Activated CD4-positive, CD25-positive, alpha-beta regulatory T cell treated with anti-CD3 and anti-CD28 coated beads, Interleukin-2, amount 50 U/mL, for 16 hours (primary cell): Measurements from ENCODE around the gene GRID2IP.
"Not testable (repeated sequence)": the region's sequence is repeated elsewhere in the genome, so short reads cannot be mapped to it uniquely, and the experiment has no call there.

ENCODE experiments used
- DNase-seq: peaks from one replicate; pipeline ENCODE4 v3.0.0-alpha.2; 2020; ENCODE audit warnings: low read depth, low spot score

The GRID2IP gene

DNA sequence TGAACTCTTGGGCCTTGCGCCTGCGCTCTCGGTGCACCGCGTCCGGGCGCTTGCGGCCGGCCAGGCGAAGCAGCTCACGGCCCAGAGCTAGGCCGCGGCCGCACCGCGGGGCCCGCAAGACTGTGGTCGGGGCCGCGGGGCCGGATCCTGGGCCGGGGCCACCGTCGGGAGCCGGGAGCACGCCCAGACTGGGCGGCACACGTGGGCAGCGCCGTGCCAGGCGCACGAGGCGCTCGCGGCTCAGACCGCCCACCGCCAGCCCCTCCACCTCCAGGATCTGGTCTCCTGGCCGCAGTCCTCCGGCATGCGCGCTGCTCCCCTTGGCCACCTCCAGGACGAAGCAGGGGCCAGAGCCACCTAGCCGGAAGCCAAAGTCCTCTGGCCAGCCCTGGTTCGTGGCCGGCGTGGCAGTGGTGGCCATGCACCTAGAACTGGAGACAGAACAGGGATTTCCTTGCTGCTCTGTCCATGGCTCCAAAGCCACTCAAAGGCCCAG is at the start of gene GRID2IP:
GRID2IP (minus strand) TSS at position 446 of the 496 bp plus-strand sequence; CDS start at position 421, 25 bp downstream.
- DNase-seq, result no peak

DNA sequence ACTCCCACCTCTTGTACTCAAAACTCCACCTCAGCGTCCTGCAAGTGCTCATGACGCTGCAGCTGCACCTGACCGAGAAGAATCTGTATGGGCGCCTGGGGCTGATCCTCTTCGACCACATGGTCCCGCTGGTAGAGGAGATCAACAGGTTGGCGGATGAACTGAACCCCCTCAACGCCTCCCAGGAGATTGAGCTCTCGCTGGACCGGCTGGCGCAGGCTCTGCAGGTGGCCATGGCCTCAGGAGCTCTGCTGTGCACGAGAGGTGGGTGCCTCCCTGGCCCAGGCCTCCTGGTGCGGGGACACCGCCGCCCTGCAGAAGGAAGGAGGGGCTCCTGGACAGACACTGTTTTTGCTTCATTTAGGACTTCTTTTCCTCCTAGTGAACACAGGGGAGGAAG is 48.8 kb upstream of the GRID2IP start:
- DNase-seq, result no peak

DNA sequence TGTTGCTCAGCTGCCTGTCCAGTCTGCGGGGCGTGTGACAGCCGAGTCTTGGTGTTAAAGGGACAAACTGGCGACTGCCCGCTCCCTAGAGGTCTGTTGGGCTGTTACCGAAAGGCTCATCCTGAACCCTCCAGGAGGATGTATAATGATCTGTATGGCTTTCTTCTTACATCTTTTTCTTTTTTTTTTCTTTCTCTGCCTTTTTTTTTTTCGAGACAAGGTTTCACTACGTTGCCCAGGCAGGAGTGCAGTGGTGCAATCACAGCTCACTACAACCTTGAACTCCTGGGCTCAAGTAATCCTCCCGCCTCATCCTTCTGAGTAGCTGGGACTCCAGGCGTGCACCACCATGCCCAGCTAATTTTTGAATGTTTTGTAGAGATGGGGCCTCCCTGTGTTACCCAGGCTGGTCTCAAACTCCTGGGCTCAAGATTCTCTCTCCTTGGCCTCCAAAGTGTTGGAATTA is 39.4 kb upstream of the GRID2IP start:
- DNase-seq, result no peak

DNA sequence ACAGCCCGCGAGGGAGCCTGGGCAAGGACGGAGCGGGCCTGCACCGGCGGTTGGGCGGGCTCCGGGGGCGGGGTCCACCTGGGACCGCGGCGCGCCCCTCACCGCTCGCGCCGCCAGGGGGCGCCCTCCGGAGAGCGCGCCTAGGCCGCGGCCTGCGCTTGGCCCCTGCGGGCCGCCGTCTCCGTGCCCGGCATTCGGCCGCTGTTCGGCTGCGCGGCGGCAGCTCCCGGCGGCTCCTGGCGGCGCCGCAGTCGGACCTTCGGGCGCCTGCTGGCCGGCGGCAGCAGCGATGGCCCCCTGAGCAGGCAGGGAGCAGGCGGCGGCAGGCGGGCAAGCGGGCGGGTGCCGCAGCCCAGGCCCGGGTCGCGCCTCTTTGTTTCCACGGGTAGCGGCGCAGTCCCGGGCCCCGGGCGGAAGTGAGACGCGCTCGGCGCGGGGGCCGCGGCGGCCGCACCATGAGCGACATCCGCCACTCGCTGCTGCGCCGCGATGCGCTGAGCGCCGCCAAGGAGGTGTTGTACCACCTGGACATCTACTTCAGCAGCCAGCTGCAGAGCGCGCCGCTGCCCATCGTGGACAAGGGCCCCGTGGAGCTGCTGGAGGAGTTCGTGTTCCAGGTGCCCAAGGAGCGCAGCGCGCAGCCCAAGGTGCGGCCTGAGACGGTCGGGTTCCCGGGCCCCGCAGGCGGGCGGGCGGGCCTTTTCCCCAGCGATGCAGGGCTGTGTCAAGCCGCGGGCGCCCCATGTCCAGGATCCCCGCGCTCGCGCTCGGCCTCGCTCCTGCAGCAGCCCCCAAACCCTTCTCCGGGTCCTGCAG is 38.8 kb upstream of the GRID2IP start, which contains the start of gene INTS15:
INTS15 (plus strand) TSS at position 193 of the 816 bp plus-strand sequence; CDS start at position 456, 263 bp downstream.
- DNase-seq, result peak; percentile 65

DNA sequence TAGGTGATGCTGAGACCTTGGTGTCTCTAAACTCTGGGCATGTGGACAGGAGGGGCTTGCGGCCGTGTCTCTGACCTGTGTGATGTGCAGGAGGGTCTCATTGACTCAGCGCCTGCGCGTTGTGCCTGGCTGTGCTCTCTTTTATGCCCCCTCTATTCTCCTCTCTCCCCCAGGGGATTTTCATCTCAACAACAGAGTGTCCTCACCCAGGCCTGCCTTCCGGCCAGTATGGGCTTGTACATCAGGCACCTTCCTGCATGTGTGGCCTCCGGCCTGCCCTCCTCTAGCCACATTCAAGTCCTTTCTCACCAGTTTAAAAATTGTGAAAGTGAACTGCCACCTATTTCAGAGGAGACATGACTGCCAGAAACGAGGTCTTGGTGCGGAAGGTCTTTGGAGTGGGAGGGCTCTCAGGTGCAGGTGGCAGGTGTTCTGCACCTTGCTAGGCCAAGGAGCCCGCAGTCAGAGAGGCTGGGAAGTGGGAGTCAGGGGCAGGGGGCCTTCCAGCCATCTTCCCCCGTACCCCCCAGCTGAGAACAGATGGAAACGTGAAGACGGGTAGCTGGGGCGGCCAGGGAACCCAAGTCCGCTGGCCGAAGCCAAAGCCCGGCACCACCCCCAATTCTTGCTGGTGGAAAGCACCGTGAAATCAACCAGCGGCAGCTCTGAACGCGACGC is 38.0 kb upstream of the GRID2IP start:
- no peak for DNase-seq

DNA sequence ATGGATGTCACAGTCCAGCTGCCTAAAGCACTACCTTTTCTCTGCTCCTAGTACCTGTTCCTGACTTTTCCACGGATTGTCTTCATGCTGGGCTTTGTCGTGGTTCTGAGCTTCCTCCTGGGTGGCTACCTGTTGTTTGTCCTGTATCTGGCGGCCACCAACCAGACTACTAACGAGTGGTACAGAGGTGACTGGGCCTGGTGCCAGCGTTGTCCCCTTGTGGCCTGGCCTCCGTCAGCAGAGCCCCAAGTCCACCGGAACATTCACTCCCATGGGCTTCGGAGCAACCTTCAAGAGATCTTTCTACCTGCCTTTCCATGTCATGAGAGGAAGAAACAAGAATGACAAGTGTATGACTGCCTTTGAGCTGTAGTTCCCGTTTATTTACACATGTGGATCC is 37.3 kb upstream of the GRID2IP start:
- no peak for DNase-seq

DNA sequence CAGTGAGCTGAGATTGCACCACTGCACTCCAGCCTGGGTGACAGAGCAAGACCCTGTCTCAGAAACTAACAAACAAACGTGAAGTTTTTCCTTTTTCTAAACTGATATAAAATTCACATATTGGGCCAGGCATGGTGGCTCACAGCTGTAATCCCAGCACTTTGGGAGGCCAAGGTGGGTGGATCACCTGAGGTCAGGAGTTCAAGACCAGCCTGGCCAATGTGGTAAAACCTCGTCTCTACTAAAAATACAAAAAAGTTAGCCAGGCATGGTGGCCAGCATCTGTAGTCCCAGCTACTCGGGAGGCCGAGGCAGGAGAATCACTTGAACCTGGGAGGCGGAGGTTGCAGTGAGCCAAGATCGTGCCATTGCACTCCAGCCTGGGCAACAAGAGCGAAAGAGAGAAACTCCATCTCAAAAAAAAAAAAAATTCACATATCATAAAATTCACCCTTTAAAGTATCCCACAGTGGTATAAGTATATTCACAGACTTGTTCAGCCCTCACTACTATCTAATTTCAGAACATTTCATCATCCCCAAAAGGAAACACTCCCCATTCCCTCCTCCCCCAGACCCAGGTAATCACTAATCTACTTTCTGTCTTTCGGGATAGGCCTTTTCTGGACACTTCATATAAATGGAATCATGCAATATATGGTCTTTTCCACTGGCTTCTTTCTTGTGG is 34.6 kb upstream of the GRID2IP start:
- DNase-seq, result not testable (repeated sequence)

DNA sequence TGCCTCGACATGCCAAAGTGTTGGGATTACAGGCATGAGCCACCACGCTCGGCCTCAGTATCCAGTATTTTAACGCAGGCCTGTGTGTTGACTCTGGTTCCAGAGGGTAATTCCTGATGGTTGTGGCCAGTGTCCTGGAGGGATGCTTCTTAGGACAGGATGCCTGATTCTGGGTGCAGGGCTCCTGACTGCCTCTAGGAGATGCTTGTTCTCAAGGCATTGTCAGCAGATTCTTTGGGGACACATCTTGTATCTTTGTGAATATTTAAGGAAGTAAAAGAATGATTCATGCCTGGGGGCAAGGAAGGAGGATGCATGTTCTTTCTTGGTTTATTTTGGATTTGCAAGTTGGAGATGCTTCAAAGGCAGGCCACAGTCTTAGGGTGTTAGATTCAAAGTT is 28.2 kb upstream of the GRID2IP start:
- no peak for DNase-seq

DNA sequence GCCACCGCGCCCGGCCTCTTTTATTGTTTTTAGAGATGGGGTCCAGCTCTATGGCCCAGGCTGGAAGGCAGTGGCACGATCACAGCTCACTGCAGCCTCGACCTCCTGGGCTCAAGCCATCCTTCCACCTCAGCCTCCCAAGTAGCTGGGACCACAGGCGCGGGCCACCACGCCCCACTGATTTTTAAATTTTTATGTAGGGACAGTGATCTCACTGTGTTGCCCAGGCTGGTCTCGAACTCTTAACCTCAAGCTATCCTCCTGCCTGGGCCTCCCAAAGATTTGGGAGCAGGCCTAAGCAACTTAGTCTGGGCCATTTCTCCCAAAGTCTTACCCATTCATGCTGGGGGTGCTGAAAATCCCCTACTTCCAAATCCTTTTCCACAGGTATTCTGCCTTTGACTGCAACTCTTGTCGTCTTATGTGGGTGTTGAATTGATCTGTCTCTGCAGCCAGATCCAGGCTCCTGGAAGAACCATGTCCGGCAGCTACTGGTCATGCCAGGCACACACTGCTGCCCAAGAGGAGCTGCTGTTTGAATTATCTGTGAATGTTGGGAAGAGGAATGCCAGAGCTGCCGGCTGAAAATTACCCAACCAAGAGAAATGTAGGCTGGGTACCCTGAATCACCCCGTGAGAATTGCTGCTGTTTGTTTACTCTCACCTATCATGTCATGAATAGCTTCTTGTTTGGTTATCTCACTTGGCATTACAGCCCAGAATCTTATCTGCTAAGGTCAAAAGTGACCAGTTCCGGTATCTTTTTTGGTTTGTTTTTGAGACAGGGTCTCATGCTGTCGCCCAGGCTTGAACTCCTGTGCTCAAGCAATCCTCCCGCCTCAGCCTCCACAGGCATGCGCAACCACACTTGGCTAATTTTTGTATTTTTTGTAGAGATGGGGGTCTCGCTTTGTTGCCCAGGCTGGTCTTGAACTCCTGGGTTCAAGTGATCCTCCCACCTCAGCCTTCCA is 27.1 kb upstream of the GRID2IP start:
- DNase-seq, result no peak

DNA sequence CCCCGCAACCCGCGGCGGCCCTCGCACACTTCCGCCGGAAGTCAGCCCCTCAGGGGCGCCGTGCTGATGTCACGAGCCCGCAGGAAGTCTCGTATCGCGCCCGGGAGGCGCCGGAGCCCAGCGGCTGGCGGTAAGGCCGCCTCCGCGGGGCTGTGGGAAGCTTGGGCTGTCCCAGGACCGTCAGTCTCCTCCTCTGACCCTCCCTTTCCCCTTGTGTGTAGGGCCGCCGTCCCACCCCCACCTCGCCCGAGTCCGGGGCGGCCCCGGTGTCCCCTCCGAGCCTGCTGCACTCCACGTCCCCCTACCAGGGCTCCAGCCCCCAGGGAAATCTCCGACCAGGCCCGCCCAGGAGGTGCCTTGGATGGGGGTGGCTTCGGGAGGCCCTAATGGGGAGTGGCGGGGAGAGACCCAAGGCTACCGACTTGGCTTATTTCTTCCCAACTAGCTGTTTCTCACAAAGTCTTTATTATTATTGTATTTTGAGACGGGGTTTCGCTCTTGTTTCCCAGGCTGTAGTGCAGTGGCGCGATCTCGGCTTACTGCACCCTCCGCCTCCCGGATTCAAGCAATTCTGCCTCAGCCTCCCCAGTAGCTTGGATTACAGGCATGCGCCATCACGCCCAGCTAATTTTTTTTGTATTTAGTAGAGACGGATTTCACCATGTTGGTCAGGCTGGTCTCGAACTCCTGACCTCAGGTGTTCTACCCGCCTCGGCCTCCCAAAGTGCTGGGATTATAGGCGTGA is 26.3 kb upstream of the GRID2IP start, which contains the start of gene ZDHHC4:
ZDHHC4 (plus strand) TSS at position 86 of the 745 bp plus-strand sequence. CDS start 3,108 bp downstream, outside the sequence.
- DNase-seq, result peak; percentile 71

DNA sequence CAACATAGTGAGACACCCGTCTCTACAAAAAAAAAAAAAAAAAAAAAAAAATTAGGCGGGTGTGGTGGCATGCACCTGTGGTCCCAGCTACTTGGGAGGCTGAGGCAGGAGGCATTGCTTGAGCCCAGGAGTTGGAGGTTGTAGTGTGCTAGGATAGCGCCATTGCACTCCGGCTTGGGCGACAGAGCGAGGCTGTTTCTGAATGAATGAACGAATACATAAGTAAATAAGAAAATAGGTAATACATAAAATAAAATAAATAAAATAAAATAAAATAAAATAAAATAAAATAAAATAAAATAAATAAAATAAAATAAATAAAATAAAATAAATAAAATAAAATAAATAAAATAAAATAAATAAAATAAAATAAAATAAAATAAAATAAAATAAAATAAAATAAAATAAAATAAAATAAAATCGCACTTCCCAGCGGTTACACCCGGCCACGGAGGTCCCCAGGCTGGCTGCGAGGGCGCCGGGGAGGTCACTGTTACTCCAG is 25.7 kb upstream of the GRID2IP start:
- DNase-seq, result not testable (repeated sequence)

DNA sequence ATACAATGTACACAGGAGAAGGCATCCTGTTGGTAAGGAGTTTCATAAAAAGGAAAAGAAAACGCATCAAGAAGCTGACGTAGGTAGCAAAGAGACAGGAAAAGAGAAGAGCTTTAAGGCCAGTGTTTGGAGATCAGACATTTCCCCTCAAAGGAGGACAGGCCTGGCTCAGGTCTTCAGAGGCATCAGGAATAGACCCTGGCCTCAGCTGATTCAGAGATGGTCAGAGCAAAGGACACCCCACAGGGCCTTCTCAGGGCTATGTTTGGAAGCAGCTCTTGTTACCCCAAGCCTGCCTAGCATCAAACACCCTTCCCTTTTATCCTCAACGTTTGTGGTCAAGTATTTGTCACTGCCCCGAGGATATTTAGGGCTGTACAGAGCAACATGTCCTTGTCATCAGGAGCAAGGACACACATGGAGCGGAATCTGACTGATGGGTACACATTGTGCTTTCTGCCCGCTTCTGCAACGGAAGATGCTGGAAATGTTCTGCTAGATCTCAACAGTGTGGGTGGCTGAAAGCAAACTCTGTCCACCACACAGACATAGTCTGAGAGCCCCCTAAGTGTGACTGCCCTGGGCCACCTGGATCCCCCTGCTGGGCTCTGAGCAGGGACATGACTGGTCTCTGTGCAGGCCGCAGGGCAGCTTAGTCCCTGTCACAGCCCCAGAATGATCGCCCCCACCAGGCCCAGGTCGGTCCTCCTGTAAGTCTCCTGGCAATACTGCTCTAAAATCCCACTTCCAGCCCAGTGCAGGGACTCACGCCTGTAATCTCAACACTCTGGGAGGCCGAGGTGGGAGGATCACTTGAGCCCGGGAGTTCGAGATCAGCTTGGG is 25.0 kb upstream of the GRID2IP start:
- DNase-seq, result no peak

DNA sequence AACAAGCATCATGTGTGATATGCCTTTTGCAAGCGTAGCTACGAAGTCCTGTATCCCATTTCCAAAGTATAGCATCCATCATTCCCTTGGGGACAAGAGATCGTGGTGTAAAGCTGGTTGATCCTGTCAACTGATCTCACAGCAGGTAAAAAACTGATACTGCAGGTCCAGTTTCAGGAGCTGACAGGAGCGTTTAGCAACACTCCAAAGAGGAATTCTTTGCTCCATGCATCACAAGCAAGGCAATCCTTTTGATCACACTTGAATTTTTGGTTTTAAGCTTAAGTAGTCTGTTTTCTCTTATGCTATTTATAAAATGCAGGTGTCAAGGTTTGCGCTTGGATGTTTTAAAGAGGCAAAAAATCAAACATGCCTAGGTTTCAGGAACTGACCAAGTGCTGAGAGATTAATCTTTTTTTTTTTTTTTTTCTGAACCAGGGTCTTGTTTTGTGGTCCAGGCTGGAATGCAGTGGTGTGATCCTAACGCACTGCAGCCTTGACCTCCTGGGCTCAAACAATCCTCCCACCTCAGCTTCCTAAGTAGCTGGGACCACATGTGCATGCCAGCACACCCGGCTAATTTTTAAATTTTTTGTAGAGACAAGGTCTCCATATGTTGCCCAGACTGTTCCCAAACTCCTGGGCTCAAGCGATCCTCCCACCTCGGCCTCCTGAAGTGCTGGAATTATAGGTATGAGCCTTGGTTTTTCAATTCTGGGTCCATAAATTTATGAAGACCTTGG is 24.2 kb upstream of the GRID2IP start:
- DNase-seq, result no peak

DNA sequence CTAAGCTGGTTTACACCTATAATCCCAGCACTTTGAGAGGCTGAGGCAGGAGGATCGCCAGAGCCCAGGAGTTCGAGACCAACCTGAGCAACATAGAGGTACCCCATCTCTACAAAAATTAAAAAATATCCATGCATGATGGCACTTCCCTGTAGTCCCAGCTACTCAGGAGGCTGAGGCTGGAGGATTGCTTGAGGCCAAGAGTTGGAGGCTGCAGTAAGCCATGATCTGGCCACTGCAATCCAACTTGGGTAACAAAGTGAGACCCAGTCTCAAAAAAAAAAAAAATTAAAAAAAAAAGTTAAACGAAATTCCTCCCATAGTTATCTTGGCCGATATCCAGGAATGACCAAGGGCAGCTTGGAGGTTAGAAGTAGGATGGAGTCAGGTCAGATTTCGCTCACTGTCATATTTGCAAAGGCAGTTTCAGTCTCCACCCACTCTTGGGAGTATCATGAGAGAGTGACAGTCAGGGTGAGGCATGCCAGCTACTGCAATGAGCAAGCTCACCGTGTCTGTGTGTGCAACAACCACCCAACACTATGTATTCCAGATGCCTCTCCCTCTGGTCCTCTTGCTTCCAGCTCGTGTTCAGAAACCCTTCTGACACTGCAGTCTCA is 20.0 kb upstream of the GRID2IP start:
- no peak for DNase-seq

DNA sequence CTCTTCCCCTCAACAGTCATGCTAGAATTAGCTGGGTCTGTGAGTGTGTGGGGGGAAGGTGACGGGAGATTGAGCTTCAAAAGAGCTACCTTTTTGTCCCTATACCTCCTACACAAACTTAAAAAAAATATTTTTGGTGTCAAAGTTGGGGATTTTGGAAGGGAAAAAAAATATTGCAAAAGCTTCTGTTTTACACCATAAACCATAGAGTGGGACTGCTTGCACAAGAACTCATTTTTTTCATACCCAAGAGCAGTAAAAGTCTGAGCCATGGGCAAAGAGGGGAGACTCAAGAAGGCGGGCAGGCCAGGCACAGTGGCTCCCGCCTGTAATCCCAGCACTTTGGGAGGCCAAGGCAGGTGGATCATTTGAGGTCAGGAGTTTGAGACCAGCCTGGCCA is 16.6 kb upstream of the GRID2IP start:
- no peak for DNase-seq

DNA sequence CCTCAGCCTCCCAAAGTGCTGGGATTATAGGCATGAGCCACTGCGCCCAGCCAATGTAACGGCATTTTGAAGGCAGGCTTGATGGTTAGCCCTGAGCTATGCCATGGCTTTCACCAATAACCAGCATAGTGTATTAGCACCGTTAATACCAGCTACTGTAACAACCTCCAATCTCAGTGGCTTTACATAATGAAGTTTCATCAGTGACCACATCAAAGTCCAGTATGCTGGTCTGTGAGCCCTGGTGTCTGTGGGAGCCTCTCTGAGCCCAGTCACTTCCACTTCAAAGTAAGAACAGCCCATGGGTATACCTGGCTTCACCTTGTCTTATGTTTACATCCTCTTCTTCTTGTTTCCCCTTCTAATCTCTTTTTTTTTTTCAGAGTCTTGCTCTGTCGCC is 14.4 kb upstream of the GRID2IP start:
- no peak for DNase-seq

DNA sequence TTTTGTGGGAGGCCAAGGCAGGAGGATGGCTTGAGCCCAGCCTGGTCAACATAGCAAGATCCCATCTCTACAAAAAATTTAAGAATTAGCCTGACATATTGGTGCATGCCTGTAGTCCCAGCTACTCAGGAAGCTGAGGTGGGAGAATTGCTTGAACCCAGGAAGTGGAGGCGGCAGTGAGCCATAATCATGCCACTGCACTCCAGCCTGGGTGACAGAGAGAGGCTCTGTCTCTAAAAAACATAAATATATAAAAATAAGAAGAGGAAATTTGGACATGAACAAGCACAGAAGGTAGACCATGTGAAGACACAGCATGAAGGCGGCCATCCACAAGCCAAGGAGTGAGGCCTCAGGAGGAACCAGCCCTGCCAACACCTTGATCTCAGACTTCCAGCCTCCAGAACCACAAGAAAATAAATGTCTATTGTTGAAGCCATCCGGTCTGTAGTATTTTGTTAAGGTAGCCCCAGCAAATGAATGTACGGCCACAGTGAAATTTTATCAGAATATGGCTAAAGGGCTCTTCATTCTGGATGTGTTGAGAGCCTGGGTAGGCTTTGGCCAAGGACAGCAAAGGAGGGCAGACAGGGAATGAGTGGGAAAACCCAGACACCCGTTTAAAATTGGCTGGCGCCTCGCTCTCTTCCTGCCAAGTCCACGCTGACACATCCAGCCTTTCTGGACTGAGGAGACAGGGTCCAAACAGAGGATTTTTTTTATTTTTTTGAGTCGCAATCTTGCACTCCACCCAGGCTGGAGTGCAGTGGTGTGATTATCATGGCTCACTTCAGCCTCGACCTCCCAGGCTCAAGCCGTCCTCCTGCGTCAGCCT is 12.9 kb upstream of the GRID2IP start:
- no peak for DNase-seq
